D721Med (cell line): ENCODE results near the gene WDR27.
"Not testable (repeated sequence)": the region's sequence is repeated elsewhere in the genome, so short reads cannot be mapped to it uniquely, and the experiment has no call there.

Experiments used
- DNase-seq: peaks from one replicate; pipeline ENCODE4 v3.0.0; 2011; ENCODE audit warnings: low spot score; ENCODE audit not compliant: insufficient read length
- FAIRE-seq: peaks from 2 replicates; lab custom pipeline; 2011; peaks lifted over from hg19 to GRCh38; lab: Jason Lieb, UNC
- CTCF ChIP-seq: IDR thresholded peaks from 2 replicates; pipeline ENCODE4 v1.5.1; 2012; ENCODE audit warnings: mild to moderate bottlenecking, control low read depth; ENCODE audit not compliant: insufficient read depth; ENCODE audit errors: missing control alignments

The WDR27 gene

GRCh38 chr6:169710009-169710408, 8.2 kb upstream of the WDR27 start:
- DNase-seq (no peak), FAIRE-seq (no peak)
- no peak for TF ChIP-seq CTCF

GRCh38 chr6:169709293-169709692, 7.5 kb upstream of the WDR27 start:
- TF ChIP-seq CTCF = no peak
- DNase-seq = no peak
- FAIRE-seq = peak; percentile 46

GRCh38 chr6:169707772-169708171, 5.9 kb upstream of the WDR27 start:
- no peak for DNase-seq
- FAIRE-seq = no peak
- TF ChIP-seq CTCF = no peak

- FAIRE-seq = no peak
- no peak for DNase-seq
- TF ChIP-seq CTCF = no peak
These were observed 1.0 kb upstream of the WDR27 start for GRCh38 chr6:169702840-169703246.

- DNase-seq (no peak), FAIRE-seq (no peak)
- TF ChIP-seq CTCF = no peak
These were observed 397 bp downstream of the WDR27 start for GRCh38 chr6:169701311-169701953.

GRCh38 chr6:169700296-169700695, 1.5 kb downstream of the WDR27 start:
- no peak for TF ChIP-seq CTCF
- DNase-seq (no peak), FAIRE-seq (no peak)

- DNase-seq, FAIRE-seq: not testable (repeated sequence)
- TF ChIP-seq CTCF = peak; percentile 12
These were observed 4.7 kb downstream of the WDR27 start for GRCh38 chr6:169697115-169697514.
